Cardiac septum (tissue), 1 donor: Measurements from ENCODE around the gene FLNC. TPM values are rescaled to one million over a fixed set of nuclear protein-coding genes. Genes with fewer than 3 reads are reported as not detected.

ENCODE experiments used
- DNase-seq: peaks from one replicate; pipeline ENCODE4 v3.0.0-alpha.2; 2020; ENCODE audit warnings: low spot score
- intact Hi-C: fragments of 100-400 bp; cut with DNase I; formaldehyde crosslinking; loops from one replicate; pipeline ENCODE4 v1.14.0; 2022
- long read RNA-seq: library from polyadenylated mRNA; unstranded; transcript quantifications from one replicate; pipeline ENCODE4 v2.0.0, GENCODE V29; 2021
- total RNA-seq: library from RNA; stranded (reverse); fragmentation: NEBNext Ultra II Directional; extraction: Animal tissue kit (Norgen Biotek cat#: 25700); gene quantifications from one replicate; pipeline ENCODE4 v1.2.1, GENCODE V29; 2021
- donor health status: DM: no; HTN: no; CAD: no.

FLNC gene, protein sequence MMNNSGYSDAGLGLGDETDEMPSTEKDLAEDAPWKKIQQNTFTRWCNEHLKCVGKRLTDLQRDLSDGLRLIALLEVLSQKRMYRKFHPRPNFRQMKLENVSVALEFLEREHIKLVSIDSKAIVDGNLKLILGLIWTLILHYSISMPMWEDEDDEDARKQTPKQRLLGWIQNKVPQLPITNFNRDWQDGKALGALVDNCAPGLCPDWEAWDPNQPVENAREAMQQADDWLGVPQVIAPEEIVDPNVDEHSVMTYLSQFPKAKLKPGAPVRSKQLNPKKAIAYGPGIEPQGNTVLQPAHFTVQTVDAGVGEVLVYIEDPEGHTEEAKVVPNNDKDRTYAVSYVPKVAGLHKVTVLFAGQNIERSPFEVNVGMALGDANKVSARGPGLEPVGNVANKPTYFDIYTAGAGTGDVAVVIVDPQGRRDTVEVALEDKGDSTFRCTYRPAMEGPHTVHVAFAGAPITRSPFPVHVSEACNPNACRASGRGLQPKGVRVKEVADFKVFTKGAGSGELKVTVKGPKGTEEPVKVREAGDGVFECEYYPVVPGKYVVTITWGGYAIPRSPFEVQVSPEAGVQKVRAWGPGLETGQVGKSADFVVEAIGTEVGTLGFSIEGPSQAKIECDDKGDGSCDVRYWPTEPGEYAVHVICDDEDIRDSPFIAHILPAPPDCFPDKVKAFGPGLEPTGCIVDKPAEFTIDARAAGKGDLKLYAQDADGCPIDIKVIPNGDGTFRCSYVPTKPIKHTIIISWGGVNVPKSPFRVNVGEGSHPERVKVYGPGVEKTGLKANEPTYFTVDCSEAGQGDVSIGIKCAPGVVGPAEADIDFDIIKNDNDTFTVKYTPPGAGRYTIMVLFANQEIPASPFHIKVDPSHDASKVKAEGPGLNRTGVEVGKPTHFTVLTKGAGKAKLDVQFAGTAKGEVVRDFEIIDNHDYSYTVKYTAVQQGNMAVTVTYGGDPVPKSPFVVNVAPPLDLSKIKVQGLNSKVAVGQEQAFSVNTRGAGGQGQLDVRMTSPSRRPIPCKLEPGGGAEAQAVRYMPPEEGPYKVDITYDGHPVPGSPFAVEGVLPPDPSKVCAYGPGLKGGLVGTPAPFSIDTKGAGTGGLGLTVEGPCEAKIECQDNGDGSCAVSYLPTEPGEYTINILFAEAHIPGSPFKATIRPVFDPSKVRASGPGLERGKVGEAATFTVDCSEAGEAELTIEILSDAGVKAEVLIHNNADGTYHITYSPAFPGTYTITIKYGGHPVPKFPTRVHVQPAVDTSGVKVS (N-terminal part only)
- 1,261 TPM for total RNA-seq
- long read RNA-seq, full-length matches to known transcripts = 14 of 2,114 reads
- long read RNA-seq, partial matches to known transcripts = 1,983 of 2,114 reads
- long read RNA-seq, other reads (novel, unspliced or antisense) = 117 of 2,114 reads

DNA sequence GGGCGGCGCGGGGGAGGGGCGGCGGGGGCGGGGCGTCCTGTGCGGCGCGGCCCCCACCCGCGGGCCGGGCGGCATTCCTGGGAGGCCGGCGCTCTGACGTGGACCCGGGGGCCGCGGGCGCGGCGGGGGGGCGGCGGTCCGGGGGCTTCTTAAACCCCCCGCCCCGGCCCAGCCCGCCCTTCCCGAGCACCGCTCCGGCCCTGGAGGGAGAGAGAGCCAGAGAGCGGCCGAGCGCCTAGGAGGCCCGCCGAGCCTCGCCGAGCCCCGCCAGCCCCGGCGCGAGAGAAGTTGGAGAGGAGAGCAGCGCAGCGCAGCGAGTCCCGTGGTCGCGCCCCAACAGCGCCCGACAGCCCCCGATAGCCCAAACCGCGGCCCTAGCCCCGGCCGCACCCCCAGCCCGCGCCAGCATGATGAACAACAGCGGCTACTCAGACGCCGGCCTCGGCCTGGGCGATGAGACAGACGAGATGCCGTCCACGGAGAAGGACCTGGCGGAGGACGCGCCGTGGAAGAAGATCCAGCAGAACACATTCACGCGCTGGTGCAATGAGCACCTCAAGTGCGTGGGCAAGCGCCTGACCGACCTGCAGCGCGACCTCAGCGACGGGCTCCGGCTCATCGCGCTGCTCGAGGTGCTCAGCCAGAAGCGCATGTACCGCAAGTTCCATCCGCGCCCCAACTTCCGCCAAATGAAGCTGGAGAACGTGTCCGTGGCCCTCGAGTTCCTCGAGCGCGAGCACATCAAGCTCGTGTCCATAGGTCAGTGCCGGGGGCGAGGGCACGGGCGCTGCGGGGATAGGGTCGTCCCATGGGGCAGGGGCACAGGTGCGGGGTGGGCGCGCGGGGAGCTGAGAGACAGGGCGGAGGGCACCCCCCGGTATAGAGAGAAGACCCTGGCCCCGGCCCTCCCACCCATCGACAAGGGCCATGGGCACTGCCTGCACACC, at the start of gene FLNC:
Gene FLNC, plus strand, starts transcription at position 176 of the 947 bp plus-strand sequence. Its CDS starts 232 bp downstream, at position 408.
- intact Hi-C loops = no loop called here
- no peak for DNase-seq

DNA sequence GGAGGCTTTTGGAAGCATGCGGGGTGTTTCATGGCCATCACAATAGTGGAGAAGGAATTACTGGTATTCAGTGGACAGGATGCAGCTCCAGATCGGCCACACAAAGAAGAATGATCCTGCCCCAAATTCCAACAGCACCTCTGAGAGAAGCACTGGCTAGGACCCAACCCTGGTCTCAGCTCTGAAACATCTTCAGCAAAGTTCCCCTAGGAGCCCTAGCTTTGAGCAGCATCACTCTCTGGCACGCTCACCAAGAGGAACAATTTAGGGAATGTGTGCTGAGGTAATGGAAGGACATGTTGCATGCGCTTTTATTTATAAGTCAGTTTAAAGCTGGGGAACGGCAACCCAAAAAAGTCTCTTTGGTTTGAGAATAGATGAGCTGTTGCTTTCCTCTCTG, 49.1 kb upstream of the FLNC start:
- intact Hi-C loops = no loop called here
- no peak for DNase-seq

DNA sequence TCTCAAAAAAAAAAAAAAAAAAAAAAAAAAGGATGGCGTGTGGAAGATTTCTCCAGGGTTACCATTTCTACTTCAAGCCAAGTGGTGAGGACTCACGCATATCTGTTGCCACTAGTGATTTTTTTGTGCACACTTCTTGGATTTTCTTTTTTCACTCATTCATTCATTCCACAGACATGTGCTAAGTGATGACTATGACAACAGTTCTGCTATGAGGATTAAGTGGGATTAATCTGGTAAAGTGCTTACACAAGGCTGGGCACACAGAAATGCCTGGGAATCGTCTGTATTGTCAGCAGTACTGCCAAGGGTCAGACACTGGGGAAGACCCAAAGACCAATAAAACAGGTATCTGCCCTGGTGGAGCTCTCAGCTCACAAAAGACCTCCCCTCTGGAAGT, 48.4 kb upstream of the FLNC start:
- intact Hi-C loops = no loop called here
- DNase-seq = no peak

DNA sequence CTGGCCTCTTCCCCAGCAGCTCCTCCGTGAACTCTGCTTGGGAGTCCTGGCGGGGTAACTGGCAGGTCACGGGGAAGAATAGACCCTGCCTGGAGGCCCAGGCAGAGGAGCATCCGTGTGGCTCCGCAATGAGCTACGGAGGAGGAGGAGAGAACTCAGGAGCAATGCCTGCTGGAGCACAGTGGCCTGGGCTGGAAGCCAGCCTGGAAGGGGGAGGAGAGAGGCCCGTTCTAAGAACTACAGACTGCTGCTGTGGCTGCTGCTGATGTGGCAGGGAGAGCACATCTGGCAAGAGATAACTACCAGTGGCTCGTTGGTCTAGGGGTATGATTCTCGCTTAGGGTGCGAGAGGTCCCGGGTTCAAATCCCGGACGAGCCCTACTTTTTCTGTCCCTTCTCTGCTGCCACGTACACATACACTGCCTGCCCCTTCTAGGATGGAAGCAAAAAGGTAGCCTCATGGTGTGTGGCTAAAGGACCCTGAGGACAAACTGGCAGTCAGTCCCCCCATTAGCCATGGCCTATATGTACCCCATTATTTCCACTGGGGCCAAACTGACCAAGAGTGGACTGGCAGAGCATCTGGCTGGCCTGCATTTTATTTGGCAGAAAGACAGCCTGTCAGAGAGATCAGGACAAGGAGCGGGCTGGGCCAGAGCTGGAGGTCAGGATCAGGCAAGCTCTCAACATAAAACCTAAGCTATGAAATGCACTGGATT, 46.9 kb upstream of the FLNC start:
- intact Hi-C loops = no loop called here
- peak; percentile 87 for DNase-seq

DNA sequence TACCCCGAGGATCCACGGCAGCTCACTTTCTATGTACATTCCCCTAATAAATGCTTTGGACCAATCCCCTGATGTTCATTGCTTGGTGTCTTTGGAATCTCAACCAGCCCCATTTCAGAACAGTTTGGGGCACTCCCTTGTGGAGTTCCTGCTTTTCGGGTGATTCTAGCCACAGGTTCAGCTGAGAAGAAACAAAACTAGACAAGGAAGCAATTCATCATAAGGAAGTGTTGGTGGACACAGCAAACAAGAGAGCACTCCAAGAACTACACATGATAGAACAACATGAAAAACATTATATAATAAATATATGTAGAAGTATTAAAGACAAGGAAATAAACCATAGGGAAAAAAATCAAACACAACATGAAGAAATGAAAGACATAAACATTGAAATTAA, 44.5 kb upstream of the FLNC start:
- intact Hi-C loops = no loop called here
- DNase-seq = no peak

DNA sequence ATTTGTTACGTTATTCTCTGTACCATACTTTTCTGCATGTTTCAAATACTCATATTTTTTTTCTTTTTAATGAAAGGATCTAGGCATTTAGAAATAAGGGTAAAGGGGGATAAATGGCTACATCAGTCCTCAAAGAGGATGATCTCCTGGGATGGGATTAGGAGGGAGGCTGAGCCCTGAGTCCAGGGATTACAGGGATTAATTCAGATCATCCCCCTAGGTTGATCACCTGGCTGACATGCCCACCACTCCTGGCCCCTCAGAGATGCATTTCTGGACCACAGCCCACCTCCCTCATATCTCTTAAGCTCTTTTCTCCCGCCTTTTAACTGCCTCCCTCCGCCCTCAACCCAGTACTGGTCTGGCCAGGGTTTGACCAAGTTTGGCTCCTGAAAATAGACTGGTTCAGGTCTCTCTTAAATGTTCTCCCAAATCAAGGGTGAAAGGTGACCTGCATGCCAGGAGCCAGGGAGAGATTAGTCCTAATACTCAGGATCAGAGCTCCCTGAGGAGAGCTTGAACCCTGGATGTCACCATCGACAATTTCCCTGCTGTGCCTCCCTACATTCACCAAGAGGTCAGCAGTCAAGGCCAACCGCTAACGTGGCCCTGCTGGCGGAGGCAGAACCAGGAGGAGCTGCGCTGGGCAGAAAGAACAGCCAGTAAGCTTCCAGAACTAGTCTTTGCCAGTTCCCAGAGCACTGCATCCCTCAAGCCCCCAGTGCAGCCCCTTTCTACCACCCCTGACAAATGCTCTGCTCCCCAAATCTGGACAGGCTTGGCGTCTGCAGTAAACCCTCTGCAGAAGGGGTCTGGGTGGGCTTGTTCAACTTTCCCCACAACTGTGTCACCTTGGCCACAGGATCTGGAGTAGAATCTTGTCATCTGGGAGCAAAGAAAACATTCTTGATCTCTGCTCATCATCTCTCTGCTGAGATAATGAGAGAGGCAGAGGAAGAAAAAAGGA, 41.5 kb upstream of the FLNC start:
- no peak for DNase-seq
- intact Hi-C loops = no loop called here

DNA sequence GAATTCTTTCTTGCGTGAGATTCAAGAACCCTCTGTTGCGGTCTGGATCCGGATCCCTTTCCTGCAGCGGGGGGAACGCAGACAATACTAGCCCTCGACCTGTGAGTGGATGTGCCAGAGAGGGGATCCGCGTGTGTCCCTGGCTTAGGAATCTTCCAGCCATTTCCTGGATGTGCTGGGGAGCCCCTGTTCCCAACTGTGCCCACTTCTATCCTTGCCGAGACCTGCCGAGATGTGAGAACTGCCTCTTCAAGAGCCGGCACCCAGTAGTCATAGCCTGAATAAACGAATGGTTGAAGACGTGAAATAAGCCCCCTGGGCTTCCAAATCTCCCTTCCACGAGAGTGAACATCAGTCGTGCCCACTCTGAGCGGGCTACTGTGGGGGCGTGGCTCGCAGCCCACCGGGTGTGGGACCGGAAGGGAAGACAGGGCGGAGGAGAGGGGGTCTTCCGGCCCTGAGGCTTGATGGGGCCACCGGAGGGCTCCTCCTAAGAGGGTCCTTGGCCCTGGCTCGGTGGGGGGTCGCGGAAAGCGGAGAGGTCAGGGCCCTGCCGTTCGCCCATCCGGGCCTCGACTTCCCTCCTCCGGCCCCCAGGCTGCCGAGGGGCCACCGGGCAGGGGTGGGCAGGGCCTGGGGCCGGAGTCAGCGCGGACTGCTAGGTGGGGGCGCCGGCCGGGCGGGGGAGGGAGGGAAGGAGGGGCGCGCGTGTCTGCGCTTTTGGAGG, 39.7 kb upstream of the FLNC start:
- intact Hi-C loops = loop anchor here (5.0 kb wide), 2 partner anchors 37 to 92 kb away; no protein-coding TSS in a partner anchor
- no peak for DNase-seq

DNA sequence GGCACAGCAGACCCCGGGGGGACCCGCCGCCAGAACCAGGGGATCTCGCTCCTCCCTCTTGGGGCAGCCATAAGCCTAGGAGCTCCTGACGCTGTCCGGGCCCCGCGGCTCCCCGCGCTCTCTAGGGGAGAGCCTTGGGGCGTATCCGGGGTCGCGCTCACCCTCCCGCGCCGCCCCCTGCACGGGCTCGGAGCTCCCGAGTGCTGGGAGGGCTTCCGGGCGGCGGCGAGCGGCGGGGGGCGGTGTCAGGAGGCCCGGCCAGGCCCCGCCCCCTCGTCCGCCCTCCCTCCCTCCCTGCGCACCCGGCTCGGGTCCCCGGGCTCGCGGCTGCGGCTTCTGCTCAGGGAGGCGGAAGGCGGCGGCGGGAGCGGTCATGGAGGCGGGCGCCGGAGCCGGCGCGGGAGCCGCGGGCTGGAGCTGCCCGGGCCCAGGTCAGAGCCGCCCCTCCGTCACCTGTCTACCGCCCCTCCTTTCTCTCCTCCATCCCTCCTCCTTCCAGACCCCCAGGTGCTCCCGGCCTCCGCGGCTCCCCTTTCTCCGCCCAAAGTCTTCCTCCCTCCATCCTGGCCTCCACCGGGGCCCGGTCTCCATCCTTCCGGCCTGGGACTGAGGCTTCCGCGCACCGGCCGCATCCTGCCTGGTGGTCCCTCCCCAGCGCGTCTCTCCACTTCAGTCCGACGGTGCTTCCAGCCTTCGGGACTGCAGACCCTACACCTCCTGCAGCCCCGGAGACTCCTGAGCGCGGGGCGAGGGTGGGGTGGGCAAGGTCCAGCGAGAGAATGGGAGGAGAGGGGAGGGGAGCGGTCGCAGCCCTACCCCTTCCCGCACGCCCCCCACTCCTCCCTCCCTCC, 38.9 kb upstream of the FLNC start, which contains the start of gene CCDC136:
Gene CCDC136, plus strand, starts transcription at position 848 of the 851 bp plus-strand sequence. CDS start 444 bp downstream, outside the sequence.
- DNase-seq = peak; percentile 80
- intact Hi-C loops = loop anchor here (5.0 kb wide), 2 partner anchors 36 to 91 kb away; no protein-coding TSS in a partner anchor

DNA sequence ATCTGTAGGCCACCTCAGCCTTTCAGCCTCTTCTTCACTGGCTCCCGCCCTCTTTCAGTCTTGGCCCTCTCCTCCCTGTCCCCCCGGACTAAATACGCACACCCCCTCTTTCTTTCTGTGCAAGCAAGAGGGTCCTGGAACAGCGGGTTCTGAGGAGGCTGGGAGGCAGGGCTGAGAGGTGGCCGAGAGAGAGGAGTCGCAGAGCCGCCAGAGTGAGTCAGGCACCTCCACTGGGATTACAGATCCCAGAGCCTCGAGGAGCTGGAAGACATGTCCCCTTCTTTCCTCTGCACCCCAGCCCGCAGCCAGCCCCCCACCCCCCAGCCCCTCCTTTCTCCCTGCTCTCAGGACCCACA, 38.3 kb upstream of the FLNC start:
- intact Hi-C loops = loop anchor here (5.0 kb wide), 2 partner anchors 35 to 90 kb away; no protein-coding TSS in a partner anchor

DNA sequence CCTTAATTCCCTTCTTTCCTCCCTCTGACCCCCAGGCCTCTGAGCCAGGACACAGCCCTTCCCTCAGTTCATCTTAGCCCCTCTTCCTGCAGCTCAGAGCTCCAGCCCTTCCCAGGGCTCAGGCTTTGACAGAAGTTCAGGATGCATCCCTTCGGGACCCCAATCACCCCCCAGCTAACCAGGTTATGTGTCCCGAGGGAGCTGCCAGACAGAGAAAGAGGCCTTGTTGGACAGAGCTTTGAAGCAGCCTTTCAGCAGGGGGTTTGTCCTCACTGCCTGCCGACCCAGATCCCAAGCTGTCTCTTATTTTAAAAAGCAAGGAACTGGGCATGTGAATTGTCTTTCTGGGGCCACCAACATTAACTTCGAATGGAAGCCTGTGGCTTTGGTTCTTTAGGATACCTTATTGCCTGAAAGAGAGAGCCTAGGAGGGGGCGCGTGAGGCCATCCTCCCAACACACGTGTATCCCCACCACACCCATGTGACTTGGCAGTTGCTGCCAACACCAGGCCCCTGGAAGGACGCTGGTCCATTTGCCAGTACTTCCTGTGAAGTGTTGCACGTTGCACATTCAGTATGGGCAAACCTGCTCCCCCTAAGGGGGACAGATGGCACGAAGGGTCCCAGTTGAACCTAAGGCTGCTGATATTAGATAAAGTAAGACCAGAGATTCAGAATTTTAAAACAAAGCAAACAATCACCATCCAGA, 37.6 kb upstream of the FLNC start:
- DNase-seq = no peak
- intact Hi-C loops = loop anchor here (5.0 kb wide), 2 partner anchors 35 to 90 kb away; no protein-coding TSS in a partner anchor

More for the DNA sequence above, 38.3 kb upstream of the FLNC start:
- DNase-seq = no peak

DNA sequence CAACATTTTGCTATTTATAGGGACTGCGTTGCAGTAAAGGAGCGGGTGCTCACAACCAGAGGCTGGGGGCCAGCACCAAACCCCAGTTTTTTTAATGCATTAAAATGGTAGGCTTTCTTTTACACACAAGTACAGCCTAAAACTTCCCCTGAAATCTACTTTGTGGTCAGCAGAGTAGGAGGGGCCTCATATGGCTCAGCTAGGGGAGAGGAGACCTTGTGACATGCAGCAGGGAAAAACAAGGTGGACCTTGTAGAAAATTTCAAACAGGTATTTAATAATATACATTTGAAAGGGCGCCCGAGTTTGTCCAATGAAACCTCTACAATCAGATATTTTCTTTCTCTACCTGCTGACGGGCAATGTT, 37.0 kb upstream of the FLNC start:
- no peak for DNase-seq
- intact Hi-C loops = loop anchor here (5.0 kb wide), 2 partner anchors 34 to 89 kb away; no protein-coding TSS in a partner anchor

DNA sequence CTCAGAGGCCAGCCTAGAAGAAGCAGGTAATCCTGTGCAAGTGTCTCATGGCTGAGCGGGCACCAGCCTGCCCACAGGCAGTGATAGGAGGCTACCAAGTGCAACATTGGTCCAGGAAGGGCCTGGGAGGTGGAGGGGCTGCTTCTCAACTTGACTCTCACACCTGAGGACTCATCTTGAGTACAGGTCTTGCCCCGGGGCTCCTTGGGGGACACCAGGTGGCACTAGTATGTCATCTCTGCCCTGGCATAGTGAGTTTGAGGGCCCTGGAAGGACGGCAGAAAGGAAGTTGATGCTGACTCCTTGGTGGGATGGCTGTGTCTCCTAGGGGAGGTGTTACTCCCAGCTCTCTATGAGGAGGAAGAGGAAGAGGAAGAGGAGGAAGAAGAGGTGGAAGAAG, 36.2 kb upstream of the FLNC start:
- intact Hi-C loops = loop anchor here (5.0 kb wide), 2 partner anchors 33 to 88 kb away; no protein-coding TSS in a partner anchor
- no peak for DNase-seq

DNA sequence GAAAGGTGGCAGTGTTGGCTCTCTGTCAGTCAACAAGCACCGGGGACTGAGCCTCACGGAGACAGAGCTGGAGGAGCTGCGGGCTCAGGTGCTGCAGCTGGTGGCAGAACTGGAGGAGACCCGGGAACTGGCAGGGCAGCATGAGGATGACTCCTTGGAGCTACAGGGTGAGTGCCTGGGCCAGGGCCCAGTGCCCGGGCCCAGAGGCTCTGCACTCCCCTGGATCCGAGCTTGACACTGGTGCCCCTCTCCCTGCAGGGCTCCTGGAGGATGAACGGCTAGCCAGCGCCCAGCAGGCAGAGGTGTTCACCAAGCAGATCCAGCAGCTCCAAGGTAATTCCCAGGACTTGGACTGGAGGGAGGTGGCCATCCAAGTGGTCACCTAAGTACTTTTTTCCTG, 35.8 kb upstream of the FLNC start:
- intact Hi-C loops = loop anchor here (5.0 kb wide), 2 partner anchors 33 to 88 kb away; no protein-coding TSS in a partner anchor
- DNase-seq = no peak

DNA sequence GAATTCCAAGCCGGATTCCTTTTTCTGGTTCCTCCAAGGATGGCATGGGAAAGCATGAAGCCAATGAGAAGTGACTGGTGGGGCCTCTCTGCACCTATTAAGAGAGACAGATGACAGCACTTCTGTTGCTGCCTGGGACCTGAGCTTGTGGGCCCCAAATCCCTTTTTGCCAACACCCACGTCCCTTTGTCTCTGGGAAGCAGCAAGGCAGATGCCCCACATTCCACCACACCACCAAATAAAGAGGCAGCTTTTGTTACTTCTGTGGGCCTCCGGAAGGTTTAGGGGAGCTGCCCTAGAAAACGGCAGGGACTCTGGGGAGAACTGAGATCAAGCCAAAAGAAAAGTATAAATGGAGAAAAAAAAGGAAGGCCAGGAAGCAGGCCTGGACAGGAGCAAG, 35.1 kb upstream of the FLNC start:
- DNase-seq = no peak
- intact Hi-C loops = no loop called here
